Measurements from ENCODE around the gene PTPRD.

The PTPRD gene

GRCh38 chr9:8877753-8878494 is 1734.9 kb downstream of the PTPRD start:
- DNase-seq: no peak

GRCh38 chr9:8876303-8876702 is 1736.5 kb downstream of the PTPRD start:
- DNase-seq: no peak

DNA sequence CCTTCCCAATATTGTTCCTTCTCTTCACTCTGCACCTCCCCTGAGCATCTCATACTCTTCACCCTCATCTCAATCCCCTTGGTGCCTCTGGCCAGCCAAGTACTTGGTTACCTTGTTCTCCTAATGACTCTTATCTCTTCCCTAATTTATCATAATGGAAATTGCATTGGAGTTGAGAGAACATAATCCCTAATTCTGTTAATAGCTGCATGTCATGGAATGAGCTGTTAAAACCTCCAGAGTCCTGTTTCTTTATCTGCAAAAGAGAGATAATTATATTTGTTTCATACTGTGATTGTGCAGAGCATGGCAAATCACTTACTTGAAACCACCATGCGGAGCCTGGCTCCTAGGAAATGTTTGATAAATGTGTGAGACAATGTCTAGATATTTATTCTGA is 1738.3 kb downstream of the PTPRD start:
- no peak for DNase-seq

DNA sequence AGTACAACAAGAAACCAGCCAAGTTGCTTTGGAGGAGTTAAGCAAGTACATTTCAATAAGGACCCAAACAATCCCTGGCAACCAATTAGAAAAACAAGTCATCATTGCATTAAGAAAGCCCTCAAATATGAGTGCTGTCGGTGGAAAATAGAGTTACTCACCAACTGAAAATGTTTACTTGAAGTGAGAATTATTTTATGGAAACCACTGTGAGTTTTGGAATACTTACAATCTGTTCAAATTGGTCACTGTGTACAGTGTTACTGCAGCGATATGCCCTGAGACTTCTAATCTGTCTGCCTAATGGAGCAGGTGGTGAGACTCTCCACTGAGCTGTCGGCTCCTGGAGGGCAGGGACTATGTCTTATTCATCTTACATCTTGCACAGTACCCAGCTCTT is 1740.0 kb downstream of the PTPRD start:
- no peak for DNase-seq

- no peak for DNase-seq
Measured at GRCh38 chr9:8871796-8872445, 1740.9 kb downstream of the PTPRD start.

DNA sequence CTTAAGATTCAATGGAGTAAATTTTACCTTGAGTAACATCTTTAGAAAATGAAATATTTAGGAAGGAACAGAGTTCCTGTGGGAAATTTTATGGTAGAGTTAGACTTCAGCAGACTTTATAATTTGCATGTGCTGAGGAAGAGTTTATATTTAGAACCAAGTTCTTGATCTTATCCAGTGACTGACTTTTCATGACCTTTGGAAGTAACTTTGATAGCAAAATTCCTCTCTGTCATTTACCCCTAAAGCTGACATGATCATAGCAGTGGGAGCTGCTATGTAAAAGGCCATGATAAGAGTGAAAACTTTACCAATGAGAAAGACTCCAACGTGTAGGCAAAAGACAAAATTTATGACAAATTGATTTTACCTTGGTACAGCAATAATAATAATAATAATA is 1741.4 kb downstream of the PTPRD start:
- no peak for DNase-seq

DNA sequence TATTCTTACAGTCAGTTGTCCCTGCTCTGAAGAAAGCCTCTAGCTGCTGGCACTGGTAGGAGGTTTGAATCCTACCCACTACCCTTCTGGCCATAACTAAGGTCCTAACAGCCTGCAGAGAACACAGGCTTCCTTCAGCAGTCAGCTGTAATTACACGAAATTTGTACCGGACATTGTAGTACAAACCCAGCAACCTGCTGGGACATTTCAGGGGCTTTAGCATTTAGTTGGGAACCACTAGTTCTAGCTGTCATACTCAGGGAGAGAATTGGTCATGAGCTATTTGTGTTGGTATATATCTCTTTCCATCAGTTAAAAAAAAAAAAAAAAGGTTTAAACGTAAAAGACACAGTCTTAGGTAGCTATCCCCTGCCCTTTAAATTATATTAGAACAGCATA is 1743.0 kb downstream of the PTPRD start:
- no peak for DNase-seq

GRCh38 chr9:8868632-8869031 is 1744.2 kb downstream of the PTPRD start:
- no peak for DNase-seq

DNA sequence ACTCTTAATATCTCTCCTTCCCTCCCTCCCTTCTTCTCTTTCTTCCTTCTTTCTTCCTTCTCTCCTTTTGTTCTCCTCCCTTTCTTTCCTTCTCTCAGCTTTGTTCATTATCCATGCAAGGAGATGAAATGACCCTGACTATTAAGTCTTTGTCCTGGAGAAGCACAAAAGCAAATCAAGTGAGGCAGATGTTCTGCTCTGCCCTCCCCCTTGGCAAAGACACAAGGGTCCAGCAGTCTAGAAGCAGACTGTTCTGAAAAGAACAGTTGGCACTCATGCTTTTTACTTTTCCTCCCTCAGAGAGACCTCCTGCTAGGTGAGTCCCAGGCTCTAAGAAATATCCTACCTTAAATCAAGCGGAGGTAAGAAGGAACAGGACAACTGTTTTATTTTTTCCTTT is 1745.7 kb downstream of the PTPRD start:
- DNase-seq: no peak

DNA sequence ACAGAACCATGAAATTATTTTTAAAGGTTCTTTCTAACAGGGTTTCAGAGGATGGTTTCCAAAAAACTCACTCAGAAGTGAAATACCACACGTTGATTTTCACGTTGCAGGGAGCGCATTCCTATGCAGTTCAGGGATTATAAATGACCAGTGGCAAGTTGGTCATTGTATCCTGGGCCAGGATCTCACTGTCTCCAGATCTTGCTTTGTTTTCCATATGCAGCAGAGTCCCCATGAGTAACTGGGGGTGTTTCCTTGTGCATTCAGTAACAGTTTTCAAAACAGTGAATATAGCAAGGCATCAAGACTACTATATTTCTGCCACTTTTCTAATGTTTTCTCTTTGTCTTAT is 1748.3 kb downstream of the PTPRD start:
- no peak for DNase-seq

GRCh38 chr9:8863886-8864544 is 1748.8 kb downstream of the PTPRD start:
- DNase-seq: no peak

DNA sequence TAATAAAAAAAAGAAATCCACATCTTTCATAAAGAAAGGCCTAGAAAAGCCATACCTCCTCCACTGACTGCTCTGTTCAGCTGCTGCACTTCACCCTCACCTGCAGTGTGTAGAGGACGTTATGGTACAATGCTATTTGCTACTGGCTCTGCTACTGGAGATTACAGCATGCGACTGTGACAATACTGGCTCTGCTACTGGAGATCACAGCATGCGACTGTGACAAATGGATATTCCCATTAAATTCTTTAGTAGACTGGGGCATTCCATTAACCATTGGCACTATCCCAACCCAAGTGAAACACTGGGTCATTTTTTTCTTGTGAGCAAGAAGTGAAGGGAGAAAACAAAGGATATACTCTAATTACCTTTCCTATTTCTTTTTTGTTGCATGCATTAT is 1749.7 kb downstream of the PTPRD start:
- DNase-seq: no peak

DNA sequence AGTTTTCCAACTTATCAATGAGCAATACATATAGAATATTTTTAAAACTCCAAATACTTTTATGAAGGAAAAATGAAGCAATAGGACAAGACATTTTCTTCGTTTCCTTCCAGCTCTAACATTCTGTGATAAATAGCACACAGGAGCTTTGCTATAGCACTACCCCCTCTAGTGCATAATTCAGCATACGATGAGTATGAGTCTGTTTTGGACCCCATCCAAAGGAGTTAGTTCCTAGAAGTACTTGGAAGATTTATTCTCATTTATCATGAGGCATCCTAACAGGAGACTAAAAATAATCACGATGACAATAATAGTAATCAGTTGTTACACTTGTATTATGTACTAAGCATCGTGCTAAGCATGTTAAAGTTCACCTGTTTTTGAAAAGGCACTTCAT is 1751.9 kb downstream of the PTPRD start:
- no peak for DNase-seq

GRCh38 chr9:8860086-8860485 is 1752.7 kb downstream of the PTPRD start:
- DNase-seq: no peak

- DNase-seq: no peak
Measured at GRCh38 chr9:8859416-8859815, 1753.4 kb downstream of the PTPRD start.

GRCh38 chr9:8858596-8859161 is 1754.1 kb downstream of the PTPRD start:
- DNase-seq: no peak

DNA sequence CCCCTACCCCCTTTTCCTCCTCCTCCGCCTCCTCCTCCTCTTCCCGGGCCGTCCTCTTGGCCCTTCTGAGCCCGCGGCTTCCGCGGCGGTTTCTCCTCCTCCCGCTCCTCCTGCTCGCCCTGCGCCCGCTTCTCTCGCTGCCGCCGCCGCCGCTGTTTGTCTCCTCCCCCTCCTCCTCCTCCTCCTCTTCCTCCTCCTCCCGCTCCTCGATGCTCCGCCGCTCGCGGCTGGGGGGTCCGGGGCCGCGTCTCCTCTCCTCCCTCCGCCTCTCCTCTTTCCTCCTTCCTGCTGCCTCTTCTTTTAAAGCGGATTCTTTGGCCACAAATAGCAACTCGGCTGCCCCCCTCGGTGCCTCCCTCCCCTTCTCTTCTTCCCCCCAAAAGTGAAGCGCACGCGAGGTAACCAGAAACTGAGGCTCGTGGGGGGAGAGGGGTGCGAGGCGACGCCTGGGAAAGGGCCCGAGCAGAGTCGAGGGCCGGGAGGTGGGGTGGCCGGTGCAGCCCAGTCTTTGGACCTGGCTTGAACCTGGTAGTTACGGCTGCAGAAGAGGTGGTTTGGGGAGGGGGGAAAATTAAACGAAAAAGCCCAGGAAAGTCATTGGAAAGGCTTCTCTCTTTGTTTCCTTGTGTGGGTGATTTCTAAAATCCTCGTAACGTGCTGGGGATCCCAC is 1754.7 kb downstream of the PTPRD start:
- DNase-seq: no peak

DNA sequence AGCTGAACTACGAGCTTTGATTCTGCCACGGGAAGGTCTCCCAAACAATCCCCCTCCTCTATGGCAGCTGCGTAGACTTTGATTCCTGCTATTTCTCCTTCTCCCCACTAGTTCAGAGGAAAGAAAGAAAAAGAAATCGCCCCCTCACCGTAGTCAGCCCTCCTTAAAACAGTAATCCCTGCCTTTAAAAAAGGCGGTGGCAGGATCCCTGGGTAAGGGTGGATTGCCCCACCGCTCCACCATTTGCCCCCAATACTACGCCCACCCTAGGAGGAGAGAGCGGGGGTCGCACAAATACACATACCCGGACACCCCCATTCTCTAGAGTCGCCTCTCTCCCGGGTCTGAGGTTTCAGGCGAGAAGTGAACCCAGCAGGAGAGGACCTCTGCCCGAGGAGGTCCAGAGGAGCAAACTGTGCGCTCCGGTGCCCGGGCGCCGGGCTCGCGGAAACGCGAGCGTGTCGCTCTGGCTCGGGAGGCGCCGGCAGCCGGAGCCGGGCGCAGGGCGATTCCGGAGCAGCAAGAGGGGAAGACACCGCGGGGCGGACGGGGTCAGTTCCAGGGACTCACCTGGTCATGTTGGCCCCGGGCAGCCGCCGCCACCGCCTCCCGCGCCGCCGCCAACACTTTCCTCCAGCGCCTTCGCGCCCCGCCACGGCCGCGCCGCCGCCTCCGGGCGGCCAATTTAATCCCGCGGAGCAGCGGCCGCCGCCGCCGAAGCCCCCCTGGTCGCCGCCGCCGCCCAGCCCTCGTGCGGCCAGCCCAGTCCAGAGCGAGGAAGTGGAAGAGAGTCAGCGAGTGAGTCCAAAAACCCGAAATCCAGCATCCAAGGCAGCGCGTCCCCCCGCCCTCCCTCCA is 1755.5 kb downstream of the PTPRD start:
- DNase-seq: no peak

- no peak for DNase-seq
Measured at GRCh38 chr9:8856396-8857067, 1756.3 kb downstream of the PTPRD start.

GRCh38 chr9:8855046-8855445 is 1757.8 kb downstream of the PTPRD start:
- no peak for DNase-seq

GRCh38 chr9:8852301-8852864 is 1760.4 kb downstream of the PTPRD start:
- DNase-seq: no peak

DNA sequence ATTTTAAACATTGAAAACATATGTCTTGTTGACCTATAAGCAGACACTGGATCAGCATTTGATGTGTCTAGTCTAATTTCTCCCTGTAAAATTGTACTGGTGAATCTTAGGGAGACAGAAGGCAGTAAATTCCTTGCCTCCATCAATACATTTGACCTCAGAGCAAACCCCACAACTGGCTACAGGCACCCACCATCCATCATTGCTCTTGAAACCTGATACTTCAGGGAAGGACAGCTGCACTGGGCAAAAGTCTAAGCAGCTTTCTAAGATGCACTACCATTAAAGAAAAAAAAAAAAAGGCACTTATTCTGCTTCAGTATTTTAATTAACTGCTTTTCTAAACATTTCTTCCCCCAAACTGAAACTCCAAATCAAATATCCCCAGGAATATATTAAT is 1761.9 kb downstream of the PTPRD start:
- no peak for DNase-seq

Measured in activated naive CD4-positive, alpha-beta T cell treated with anti-CD3 and anti-CD28 coated beads, Interleukin-2, amount 50 U/mL, for 16 hours (primary cell).